CD4-positive, alpha-beta memory T cell (primary cell): ENCODE measurements around the gene FEM1C. TPM values are rescaled to one million over a fixed set of nuclear protein-coding genes. Genes with fewer than 3 reads are reported as not detected.
A peak's percentile ranks its signal among the peaks of the same experiment; 100 is the strongest.

Source experiments
- CTCF ChIA-PET: fragments of 350-600 bp; sonication (Branson Sonifier 250); formaldehyde crosslinking; loops from one replicate; lab custom pipeline; 2021; ENCODE audit warnings: inconsistent platforms; ENCODE audit not compliant: partially characterized antibody; lab: Charles Lee
- POLR2A ChIA-PET: fragments of 350-600 bp; sonication (Branson Sonifier 250); formaldehyde crosslinking; loops from one replicate; lab custom pipeline; 2021; ENCODE audit not compliant: partially characterized antibody; lab: Charles Lee
- DNase-seq, 5 donors: peaks; one replicate each; pipeline versions ENCODE4 v3.0.0 to v3.0.0-alpha.2; 2020 to 2022; ENCODE audit warnings: mixed read lengths in 1 of 5
- H3K27ac ChIP-seq: one replicate; pipeline ENCODE4 v1.7.0; 2013; ENCODE audit warnings: low read depth, low read length
- H3K27me3 ChIP-seq: 2 replicates; pipeline ENCODE4 v1.7.0; 2013; ENCODE audit warnings: mild to moderate bottlenecking, low read length, moderate library complexity; ENCODE audit not compliant: insufficient read depth
- H3K36me3 ChIP-seq: 2 replicates; pipeline ENCODE4 v1.7.0; 2013; ENCODE audit warnings: mild to moderate bottlenecking, low read length, moderate library complexity; ENCODE audit not compliant: insufficient read depth
- H3K4me1 ChIP-seq: 2 replicates; pipeline ENCODE4 v1.7.0; 2013; ENCODE audit warnings: mild to moderate bottlenecking, low read length, moderate library complexity; ENCODE audit not compliant: insufficient read depth
- H3K4me3 ChIP-seq, 2 donors: one replicate each; pipeline ENCODE4 v1.7.0; 2013; ENCODE audit warnings: low read length in 2 of 2, mild to moderate bottlenecking in 1 of 2
- H3K9me3 ChIP-seq, 2 donors: one replicate each; pipeline ENCODE4 v1.7.0; 2013; ENCODE audit warnings: low read length in 2 of 2, control low read depth in 1 of 2; ENCODE audit not compliant: control insufficient read depth in 1 of 2
- H3K27ac Mint-ChIP-seq, 7 donors: one replicate each; pipeline ENCODE4 v1.8.0; 2020 to 2021; ENCODE audit warnings: mixed read lengths in 7 of 7, mild to moderate bottlenecking in 6 of 7, inconsistent platforms in 3 of 7, moderate library complexity in 3 of 7
- H3K27me3 Mint-ChIP-seq, 2 donors: one replicate each; pipeline ENCODE4 v1.8.0; 2020 to 2021; ENCODE audit warnings: mixed read lengths in 2 of 2
- H3K36me3 Mint-ChIP-seq, 2 donors: one replicate each; pipeline ENCODE4 v1.8.0; 2020 to 2021; ENCODE audit warnings: mixed read lengths in 2 of 2, inconsistent platforms in 1 of 2, mild to moderate bottlenecking in 1 of 2
- H3K4me1 Mint-ChIP-seq, 4 donors: one replicate each; pipeline ENCODE4 v1.8.0; 2020 to 2021; ENCODE audit warnings: mixed read lengths in 4 of 4, mild to moderate bottlenecking in 1 of 4
- H3K4me3 Mint-ChIP-seq, 8 donors: one replicate each; pipeline ENCODE4 v1.8.0; 2020 to 2021; ENCODE audit warnings: mixed read lengths in 8 of 8, mild to moderate bottlenecking in 7 of 8, moderate library complexity in 6 of 8, inconsistent platforms in 3 of 8
- H3K9me3 Mint-ChIP-seq, 8 donors: one replicate each; pipeline ENCODE4 v1.8.0; 2020 to 2021; ENCODE audit warnings: mixed read lengths in 8 of 8, mild to moderate bottlenecking in 5 of 8, inconsistent platforms in 3 of 8, moderate library complexity in 1 of 8
- intact Hi-C: fragments of 100-400 bp; cut with micrococcal nuclease; formaldehyde crosslinking; loops from one replicate; pipeline ENCODE4 v1.15.1; 2023
- polyA plus RNA-seq, 2 donors: library from polyadenylated mRNA; unstranded; fragments of 300-500 nt; fragmentation: Illumina TruSeq; gene quantifications; one replicate each; pipeline ENCODE4 v1.2.3, GENCODE V29; 2021
- total RNA-seq, 2 experiments: library from RNA; stranded (reverse); gene quantifications; one replicate each; pipeline ENCODE4 v1.2.3, GENCODE V29; 2021

FEM1C gene
- total and polyA plus RNA-seq, 4 experiments from 2014 or later, result 2.3 to 19.7 (median 10.6) TPM

DNA sequence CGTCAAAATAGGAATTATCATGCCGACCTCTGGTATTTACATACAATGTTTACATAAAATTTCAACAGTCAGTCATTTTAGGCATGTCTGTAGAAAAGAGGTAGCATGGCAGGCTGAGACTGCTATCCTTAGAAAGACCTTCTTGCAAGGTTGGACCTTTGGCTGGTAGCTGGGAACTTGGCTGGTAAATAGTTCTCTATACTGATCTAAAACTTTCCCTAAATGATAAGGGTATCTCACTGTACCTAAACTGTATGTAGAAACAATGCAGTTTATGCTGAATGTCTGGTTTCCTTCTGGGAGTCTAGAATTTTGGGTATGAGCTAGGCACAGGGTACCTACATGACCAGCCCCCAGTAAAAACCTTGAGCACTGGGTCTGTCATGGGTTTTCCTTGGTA is 18.0 kb downstream of the FEM1C start:
- Mint-ChIP-seq H3K27me3 (no peaks in the 10 kb centered on the region), H3K27ac (peak overlapping the region in 1 of 7 donors; percentile 14), H3K9me3 (no peaks in the 10 kb centered on the region), H3K4me3 (no peak overlapping the region), H3K36me3 (peaks cover 24 to 38% of the 10 kb centered on the region in 2 donors), H3K4me1 (peaks cover 44 to 68% (median 52%) of the 10 kb centered on the region in 4 donors)
- Histone ChIP-seq H3K4me3 (no peak overlapping the region), H3K4me1 (peaks cover 33% of the 10 kb centered on the region), H3K9me3 (no peaks in the 10 kb centered on the region), H3K27ac (no peak overlapping the region), H3K27me3 (no peaks in the 10 kb centered on the region), H3K36me3 (peaks cover 25% of the 10 kb centered on the region)
- CTCF ChIA-PET, result interaction anchor here (1.0 to 1.4 kb wide), 2 partner anchors 17 to 49 kb away, joined by 3 read pairs; no protein-coding TSS in a partner anchor
- no peak for DNase-seq
- POLR2A ChIA-PET, result no interaction called here
- intact Hi-C loops, result no loop called here

DNA sequence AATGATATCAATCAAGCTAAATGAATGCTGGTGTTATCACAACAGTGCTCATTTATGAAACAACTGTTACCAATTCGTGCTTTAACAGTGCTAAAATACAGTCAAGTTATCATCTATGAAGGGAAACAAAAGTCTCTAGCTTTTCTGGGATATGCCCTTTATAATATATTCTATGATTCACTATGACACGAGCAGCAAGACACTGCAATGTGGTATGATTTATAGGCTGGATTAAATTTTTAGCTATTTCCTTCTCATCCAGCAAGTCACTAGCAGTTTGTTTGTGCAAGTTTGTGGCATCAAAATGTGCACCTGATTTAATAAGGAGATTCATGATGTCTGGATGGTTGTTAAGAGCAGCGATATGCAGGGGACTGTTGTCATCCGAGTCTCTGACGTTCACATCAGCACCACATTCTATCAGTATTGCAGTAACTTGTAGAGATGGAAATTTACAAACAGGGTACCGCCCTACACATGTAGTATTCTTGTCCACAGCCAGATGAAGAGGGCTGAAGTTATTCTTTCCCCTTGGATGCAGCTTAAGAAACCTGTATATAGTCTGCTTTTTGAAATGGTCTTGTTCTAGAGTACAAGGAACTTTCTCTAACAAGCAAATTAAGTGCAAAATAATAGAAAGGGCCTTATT is 20.3 kb downstream of the FEM1C start:
- intact Hi-C loops, result no loop called here
- no peak overlapping the region for H3K4me3 Mint-ChIP-seq

DNA sequence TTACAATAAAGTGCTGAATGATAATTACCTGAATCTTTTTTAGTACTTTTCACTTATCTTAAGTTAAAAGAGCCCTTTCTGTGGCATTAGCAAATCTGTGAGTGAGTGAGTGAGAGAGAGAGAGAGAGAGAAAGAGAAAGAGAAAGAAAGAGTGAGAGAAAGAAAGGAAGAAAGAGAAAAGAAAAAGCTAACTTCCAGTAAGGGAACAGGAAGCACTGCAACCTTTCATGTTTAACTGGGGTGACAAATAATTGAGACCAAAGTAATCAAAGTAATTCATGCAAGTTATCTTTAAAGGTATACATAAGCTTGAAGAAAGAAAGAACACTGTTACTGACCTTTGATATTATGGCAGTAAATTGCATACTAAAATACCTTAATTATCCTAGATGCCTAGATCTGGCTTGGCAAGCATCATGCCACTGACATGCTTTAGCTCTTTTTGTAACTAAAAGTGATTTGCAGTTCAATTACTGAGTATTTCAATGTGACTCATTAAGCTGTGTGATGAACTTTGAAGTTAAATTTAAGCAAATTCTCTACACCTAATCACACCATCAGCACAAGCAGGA is 21.7 kb downstream of the FEM1C start:
- Mint-ChIP-seq H3K36me3 (peaks cover 20 to 35% of the 10 kb centered on the region in 2 donors), H3K27me3 (no peaks in the 10 kb centered on the region), H3K4me1 (peaks cover 26 to 43% (median 31%) of the 10 kb centered on the region in 4 donors), H3K9me3 (no peaks in the 10 kb centered on the region), H3K27ac (peak overlapping the region in 2 of 7 donors; percentile 6 to 50), H3K4me3 (peak overlapping the region in 4 of 8 donors; percentile 1 to 40 (median 2))
- intact Hi-C loops, result loop anchor here (2.0 kb wide), 1 partner anchor 14 kb away; no protein-coding TSS in a partner anchor
- POLR2A ChIA-PET, result interaction anchor here (2.6 kb wide), 1 partner anchor 21 kb away, joined by 13 read pairs; the partner anchor contains the start of gene FEM1C
- CTCF ChIA-PET, result interaction anchor here (1.4 kb wide), 1 partner anchor 53 kb away, joined by 3 read pairs; no protein-coding TSS in a partner anchor
- peaks cover 25% of the 10 kb centered on the region for H3K36me3 ChIP-seq
- H3K27ac ChIP-seq, result no peak overlapping the region
- peaks cover 13% of the 10 kb centered on the region for H3K4me1 ChIP-seq
- no peak overlapping the region for H3K4me3 ChIP-seq
- DNase-seq, result no peak
- H3K9me3 ChIP-seq, result no peaks in the 10 kb centered on the region
- no peaks in the 10 kb centered on the region for H3K27me3 ChIP-seq

More for the DNA sequence above, 20.3 kb downstream of the FEM1C start:
- DNase-seq, result no peak
- peak overlapping the region in 1 of 7 donors; percentile 23 for H3K27ac Mint-ChIP-seq
- no peaks in the 10 kb centered on the region for H3K27me3 Mint-ChIP-seq
- ChIA-PET POLR2A (interaction anchor here (2.6 kb wide), 1 partner anchor 20 kb away, joined by 13 read pairs; the partner anchor contains the start of gene FEM1C), CTCF (interaction anchor here (1.5 kb wide), 1 partner anchor 12 kb away, joined by 3 read pairs; no protein-coding TSS in a partner anchor)
- H3K4me1 Mint-ChIP-seq, result peaks cover 36 to 56% (median 41%) of the 10 kb centered on the region in 4 donors
- no peaks in the 10 kb centered on the region for H3K9me3 Mint-ChIP-seq
- H3K36me3 Mint-ChIP-seq, result peaks cover 24 to 37% of the 10 kb centered on the region in 2 donors
- Histone ChIP-seq H3K9me3 (no peaks in the 10 kb centered on the region), H3K27ac (no peak overlapping the region), H3K4me1 (peaks cover 21% of the 10 kb centered on the region), H3K4me3 (no peak overlapping the region), H3K36me3 (peaks cover 25% of the 10 kb centered on the region), H3K27me3 (no peaks in the 10 kb centered on the region)

DNA sequence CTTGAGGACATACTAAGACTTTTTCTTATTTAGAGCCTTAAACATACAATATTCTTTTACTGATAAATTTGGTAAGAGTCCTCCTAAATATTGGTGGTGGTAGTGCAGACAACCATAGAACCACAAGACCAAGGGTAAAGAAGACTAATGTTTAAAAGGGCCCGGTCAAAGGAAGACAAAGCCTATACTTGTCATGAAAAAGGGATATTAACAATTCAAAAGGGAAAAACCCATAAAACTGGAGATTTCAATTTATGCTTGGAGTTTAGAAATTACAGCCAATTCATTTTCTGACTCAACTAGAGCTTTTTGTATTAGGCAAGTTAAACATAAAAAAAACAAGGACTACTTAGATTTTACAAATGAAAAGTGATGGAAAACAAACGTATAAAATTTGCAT is 24.4 kb downstream of the FEM1C start:
- Mint-ChIP-seq H3K36me3 (peaks cover 25 to 28% of the 10 kb centered on the region in 2 donors), H3K4me3 (no peak overlapping the region), H3K27me3 (no peaks in the 10 kb centered on the region), H3K9me3 (no peaks in the 10 kb centered on the region), H3K27ac (peak overlapping the region in 1 of 7 donors; percentile 59), H3K4me1 (peaks cover 19 to 27% (median 23%) of the 10 kb centered on the region in 4 donors)
- ChIA-PET POLR2A (interaction anchor here (0.8 kb wide), 1 partner anchor 23 kb away, joined by 3 read pairs; no protein-coding TSS in a partner anchor), CTCF (interaction anchor here (1.2 kb wide), 2 partner anchors 41 to 56 kb away, joined by 3 read pairs; no protein-coding TSS in a partner anchor)
- Histone ChIP-seq H3K9me3 (no peaks in the 10 kb centered on the region), H3K27ac (no peak overlapping the region), H3K4me3 (no peak overlapping the region), H3K27me3 (no peaks in the 10 kb centered on the region), H3K36me3 (peaks cover 21% of the 10 kb centered on the region), H3K4me1 (peaks cover 13% of the 10 kb centered on the region)
- no peak for DNase-seq
- intact Hi-C loops, result no loop called here

DNA sequence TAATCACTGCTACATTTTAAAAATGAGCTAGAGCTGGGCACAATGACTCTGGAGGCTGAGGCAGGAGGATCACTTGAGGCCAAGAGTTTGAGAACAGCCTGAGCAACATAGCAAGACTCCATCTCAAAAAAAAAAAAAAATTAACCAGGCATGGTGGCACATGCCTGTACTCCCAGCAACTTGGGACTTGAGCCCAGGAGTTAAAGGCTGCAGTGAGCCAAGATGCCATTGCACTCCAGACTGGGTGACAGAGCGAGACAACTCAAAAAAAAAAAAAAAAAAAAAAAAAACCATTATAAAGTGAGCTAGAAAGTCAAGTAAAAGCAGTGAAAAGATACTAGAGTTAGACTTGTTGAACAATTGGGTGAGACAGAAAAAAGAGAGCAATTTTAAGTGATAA is 28.2 kb downstream of the FEM1C start:
- H3K9me3 Mint-ChIP-seq, result peaks cover 0 to 15% (median 1%) of the 10 kb centered on the region in 8 donors
- Histone ChIP-seq H3K4me1 (no peaks in the 10 kb centered on the region), H3K4me3 (no peak overlapping the region), H3K9me3 (no peaks in the 10 kb centered on the region), H3K36me3 (no peaks in the 10 kb centered on the region), H3K27me3 (no peaks in the 10 kb centered on the region), H3K27ac (no peak overlapping the region)
- H3K36me3 Mint-ChIP-seq, result peaks cover 3 to 17% of the 10 kb centered on the region in 2 donors
- CTCF ChIA-PET, result no interaction called here
- intact Hi-C loops, result no loop called here
- no peak for DNase-seq
- peaks cover 0 to 5% (median 3%) of the 10 kb centered on the region in 4 donors for H3K4me1 Mint-ChIP-seq
- no peaks in the 10 kb centered on the region for H3K27me3 Mint-ChIP-seq
- H3K27ac Mint-ChIP-seq, result no peak overlapping the region
- POLR2A ChIA-PET, result no interaction called here
- no peak overlapping the region for H3K4me3 Mint-ChIP-seq

DNA sequence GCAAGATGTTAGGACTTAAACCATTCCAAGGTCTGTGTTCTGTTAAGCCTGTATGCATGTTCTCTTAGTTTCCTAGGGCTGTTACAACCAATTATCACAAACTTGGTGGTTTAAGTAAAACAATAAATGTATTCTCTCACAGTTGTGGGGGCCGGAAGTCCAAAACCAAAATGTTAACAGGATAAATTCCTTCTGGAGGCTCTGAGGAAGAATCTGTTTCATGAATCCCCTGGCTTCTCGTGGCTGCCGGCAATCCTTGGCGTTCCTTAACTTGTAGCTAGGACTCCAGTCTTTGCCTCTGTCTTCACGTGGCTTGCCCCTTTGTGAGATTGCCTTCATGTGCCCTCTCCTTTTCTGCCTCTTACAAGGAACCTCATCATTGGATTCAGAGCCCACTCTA is 30.4 kb downstream of the FEM1C start:
- no peaks in the 10 kb centered on the region for H3K36me3 ChIP-seq
- ChIA-PET CTCF (no interaction called here), POLR2A (no interaction called here)
- Mint-ChIP-seq H3K27ac (no peak overlapping the region), H3K4me1 (peaks cover 0 to 2% (median under 1%) of the 10 kb centered on the region in 4 donors), H3K27me3 (no peaks in the 10 kb centered on the region), H3K9me3 (peaks cover 0 to 15% (median 1%) of the 10 kb centered on the region in 8 donors), H3K4me3 (no peak overlapping the region), H3K36me3 (peaks cover 3 to 17% of the 10 kb centered on the region in 2 donors)
- H3K4me1 ChIP-seq, result no peaks in the 10 kb centered on the region
- H3K9me3 ChIP-seq, result no peaks in the 10 kb centered on the region
- no peak overlapping the region for H3K27ac ChIP-seq
- no peak overlapping the region for H3K4me3 ChIP-seq
- DNase-seq, result no peak
- H3K27me3 ChIP-seq, result no peaks in the 10 kb centered on the region
- intact Hi-C loops, result no loop called here

DNA sequence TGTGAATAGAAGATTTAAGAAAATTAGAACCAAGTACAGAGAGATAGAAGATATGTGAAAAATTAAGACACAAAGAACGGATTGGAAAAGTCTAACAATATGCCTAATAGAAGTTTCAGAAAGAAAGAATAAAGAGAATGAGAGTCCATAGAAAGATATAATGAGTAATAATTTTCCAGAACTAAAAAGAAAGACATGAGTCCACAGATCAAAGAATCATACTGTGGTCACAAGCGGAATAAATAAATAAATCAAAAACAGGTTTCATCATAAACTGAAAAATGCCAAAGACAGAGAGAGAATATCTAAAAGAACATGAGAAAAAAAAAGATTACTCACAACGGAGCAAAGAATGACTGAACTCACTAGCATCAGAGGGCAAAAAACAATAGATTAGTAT is 32.9 kb downstream of the FEM1C start:
- H3K27me3 ChIP-seq, result no peaks in the 10 kb centered on the region
- H3K9me3 ChIP-seq, result no peaks in the 10 kb centered on the region

More for the DNA sequence above, 32.9 kb downstream of the FEM1C start:
- no peaks in the 10 kb centered on the region for H3K4me1 ChIP-seq
- Mint-ChIP-seq H3K4me3 (no peak overlapping the region), H3K36me3 (peaks cover 0 to 11% of the 10 kb centered on the region in 2 donors), H3K4me1 (no peaks in the 10 kb centered on the region), H3K27ac (no peak overlapping the region), H3K27me3 (no peaks in the 10 kb centered on the region), H3K9me3 (peaks cover 0 to 15% (median 1%) of the 10 kb centered on the region in 8 donors)
- CTCF ChIA-PET, result no interaction called here
- no peak overlapping the region for H3K27ac ChIP-seq
- H3K4me3 ChIP-seq, result no peak overlapping the region
- POLR2A ChIA-PET, result no interaction called here
- no peak for DNase-seq
- H3K36me3 ChIP-seq, result no peaks in the 10 kb centered on the region
- intact Hi-C loops, result no loop called here
